OCI-LY1 (cell line): ENCODE results near the gene LRP5.

ENCODE experiments used
- H2AFZ ChIP-seq: fragments of 200-600 bp; sonication (generic), shearing (Covaris generic); 2 replicates; pipeline ENCODE4 v1.6.0; 2014; ENCODE audit warnings: antibody characterized with exemption, mild to moderate bottlenecking, low read length
- H3F3A ChIP-seq: fragments of 200-600 bp; sonication (generic), shearing (Covaris generic); 2 replicates; pipeline ENCODE4 v1.6.0; 2014; ENCODE audit warnings: mild to moderate bottlenecking, antibody characterized with exemption, low read length, moderate library complexity; ENCODE audit not compliant: insufficient read depth
- H3K27ac ChIP-seq: fragments of 200-600 bp; sonication (generic); 2 replicates; pipeline ENCODE4 v1.5.1; 2014; ENCODE audit warnings: low read length, mixed run types, mild to moderate bottlenecking, low read depth; ENCODE audit not compliant: poor library complexity, severe bottlenecking
- H3K27me3 ChIP-seq: fragments of 200-600 bp; sonication (generic); 2 replicates; pipeline ENCODE4 v1.6.0; 2014; ENCODE audit warnings: antibody characterized with exemption, mild to moderate bottlenecking, low read length, moderate library complexity; ENCODE audit not compliant: insufficient read depth
- H3K36me3 ChIP-seq: fragments of 200-600 bp; sonication (generic); 2 replicates; pipeline ENCODE4 v1.6.1; 2014; ENCODE audit warnings: mild to moderate bottlenecking, antibody characterized with exemption, low read length, moderate library complexity, mixed read lengths; ENCODE audit not compliant: insufficient read depth
- H3K4me1 ChIP-seq: fragments of 200-600 bp; sonication (generic); 2 replicates; pipeline ENCODE4 v1.5.1; 2014; ENCODE audit warnings: mild to moderate bottlenecking, low read length, moderate library complexity; ENCODE audit not compliant: insufficient read depth, severe bottlenecking
- H3K4me2 ChIP-seq: fragments of 200-600 bp; sonication (generic), shearing (Covaris generic); 2 replicates; pipeline ENCODE4 v1.6.1; 2014; ENCODE audit warnings: low read length
- H3K4me3 ChIP-seq: fragments of 200-600 bp; sonication (generic); 2 replicates; pipeline ENCODE4 v1.5.1; 2014; ENCODE audit warnings: low read length, low read depth, mild to moderate bottlenecking, mixed read lengths; ENCODE audit not compliant: poor library complexity, severe bottlenecking
- H3K79me2 ChIP-seq: fragments of 200-600 bp; shearing (Covaris generic); 2 replicates; pipeline ENCODE4 v1.6.1; 2016; ENCODE audit warnings: mixed run types, low read length, mixed read lengths; ENCODE audit not compliant: insufficient read depth
- H3K9ac ChIP-seq: fragments of 200-600 bp; sonication (generic), shearing (Covaris generic); 2 replicates; pipeline ENCODE4 v1.6.1; 2014; ENCODE audit warnings: mild to moderate bottlenecking, low read length, mixed read lengths
- H3K9me2 ChIP-seq: fragments of 200-600 bp; sonication (generic), shearing (Covaris generic); 2 replicates; pipeline ENCODE4 v1.6.1; 2014; ENCODE audit warnings: low read depth, mild to moderate bottlenecking, low read length, mixed read lengths
- H3K9me3 ChIP-seq: fragments of 200-600 bp; shearing (Covaris generic); 2 replicates; pipeline ENCODE4 v1.6.1; 2014; ENCODE audit warnings: low read length, mixed read lengths
- H4K20me1 ChIP-seq: fragments of 200-600 bp; sonication (generic), shearing (Covaris generic); 2 replicates; pipeline ENCODE4 v1.6.0; 2016; ENCODE audit warnings: mild to moderate bottlenecking, low read length; ENCODE audit not compliant: insufficient read depth
- EZH2 ChIP-seq: fragments of 200-600 bp; sonication (generic), shearing (Covaris generic); IDR thresholded peaks from 2 replicates; pipeline ENCODE4 v1.8.0; 2017; ENCODE audit warnings: borderline replicate concordance, mixed run types, mild to moderate bottlenecking, antibody characterized with exemption, low read length, moderate library complexity, mixed read lengths
- TF ChIP-seq, protein P1 (sequence below): fragments of 200-600 bp; sonication (generic), shearing (Covaris generic); IDR thresholded peaks from 2 replicates; pipeline ENCODE4 v1.5.1; 2017; ENCODE audit warnings: mild to moderate bottlenecking, antibody characterized with exemption, low read length, moderate library complexity, mixed read lengths

The LRP5 gene

DNA sequence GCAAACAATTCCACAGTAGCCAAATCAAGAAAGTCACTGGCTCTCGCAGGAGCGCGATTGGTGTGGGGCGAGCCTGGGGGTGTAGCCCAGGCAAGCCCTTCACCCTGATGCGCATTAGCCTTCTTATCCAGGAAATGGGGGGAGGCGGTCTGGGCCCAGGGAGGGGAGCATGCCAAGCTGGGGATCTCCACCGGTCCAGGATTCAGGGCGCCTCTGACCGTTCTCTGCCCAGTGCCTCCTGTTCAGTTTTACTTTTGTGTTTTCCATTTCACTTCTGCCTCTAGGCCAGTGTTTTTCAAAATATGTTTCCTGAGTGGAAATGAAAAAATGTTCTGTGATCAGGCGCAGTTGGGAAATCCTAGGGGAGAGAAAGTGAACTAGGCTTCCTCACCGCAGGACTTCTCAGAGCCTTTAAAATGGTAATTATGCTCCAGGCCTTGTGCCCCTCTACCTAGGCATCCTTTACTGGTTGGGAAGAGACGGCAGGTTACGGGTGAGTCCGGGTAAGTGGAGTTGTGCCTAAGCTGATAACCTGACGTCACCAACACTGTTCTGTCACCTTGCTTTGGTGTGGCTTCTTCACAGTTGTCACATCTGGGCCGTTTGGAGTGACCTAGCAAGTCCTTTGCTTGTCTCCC, 18.4 kb downstream of the LRP5 start:
- no peaks in the 10 kb centered on the region for H3K9me2 ChIP-seq
- no peaks in the 10 kb centered on the region for H3K4me1 ChIP-seq
- no peak overlapping the region for H3K27ac ChIP-seq
- no peaks in the 10 kb centered on the region for H3K79me2 ChIP-seq
- H4K20me1 ChIP-seq = no peaks in the 10 kb centered on the region
- H3K9ac ChIP-seq = no peak overlapping the region
- H3K9me3 ChIP-seq = no peaks in the 10 kb centered on the region
- H3K36me3 ChIP-seq = no peaks in the 10 kb centered on the region
- H3F3A ChIP-seq = no peaks in the 10 kb centered on the region
- TF ChIP-seq, protein P1, sequence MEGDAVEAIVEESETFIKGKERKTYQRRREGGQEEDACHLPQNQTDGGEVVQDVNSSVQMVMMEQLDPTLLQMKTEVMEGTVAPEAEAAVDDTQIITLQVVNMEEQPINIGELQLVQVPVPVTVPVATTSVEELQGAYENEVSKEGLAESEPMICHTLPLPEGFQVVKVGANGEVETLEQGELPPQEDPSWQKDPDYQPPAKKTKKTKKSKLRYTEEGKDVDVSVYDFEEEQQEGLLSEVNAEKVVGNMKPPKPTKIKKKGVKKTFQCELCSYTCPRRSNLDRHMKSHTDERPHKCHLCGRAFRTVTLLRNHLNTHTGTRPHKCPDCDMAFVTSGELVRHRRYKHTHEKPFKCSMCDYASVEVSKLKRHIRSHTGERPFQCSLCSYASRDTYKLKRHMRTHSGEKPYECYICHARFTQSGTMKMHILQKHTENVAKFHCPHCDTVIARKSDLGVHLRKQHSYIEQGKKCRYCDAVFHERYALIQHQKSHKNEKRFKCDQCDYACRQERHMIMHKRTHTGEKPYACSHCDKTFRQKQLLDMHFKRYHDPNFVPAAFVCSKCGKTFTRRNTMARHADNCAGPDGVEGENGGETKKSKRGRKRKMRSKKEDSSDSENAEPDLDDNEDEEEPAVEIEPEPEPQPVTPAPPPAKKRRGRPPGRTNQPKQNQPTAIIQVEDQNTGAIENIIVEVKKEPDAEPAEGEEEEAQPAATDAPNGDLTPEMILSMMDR = no peak
- no peak for TF ChIP-seq EZH2
- no peak overlapping the region for H3K4me2 ChIP-seq
- H2AFZ ChIP-seq = no peak overlapping the region
- H3K4me3 ChIP-seq = no peak overlapping the region
- H3K27me3 ChIP-seq = 0 out of 2 replicates have a peak, but pooled peaks cover 10% of the 10 kb centered on the region

DNA sequence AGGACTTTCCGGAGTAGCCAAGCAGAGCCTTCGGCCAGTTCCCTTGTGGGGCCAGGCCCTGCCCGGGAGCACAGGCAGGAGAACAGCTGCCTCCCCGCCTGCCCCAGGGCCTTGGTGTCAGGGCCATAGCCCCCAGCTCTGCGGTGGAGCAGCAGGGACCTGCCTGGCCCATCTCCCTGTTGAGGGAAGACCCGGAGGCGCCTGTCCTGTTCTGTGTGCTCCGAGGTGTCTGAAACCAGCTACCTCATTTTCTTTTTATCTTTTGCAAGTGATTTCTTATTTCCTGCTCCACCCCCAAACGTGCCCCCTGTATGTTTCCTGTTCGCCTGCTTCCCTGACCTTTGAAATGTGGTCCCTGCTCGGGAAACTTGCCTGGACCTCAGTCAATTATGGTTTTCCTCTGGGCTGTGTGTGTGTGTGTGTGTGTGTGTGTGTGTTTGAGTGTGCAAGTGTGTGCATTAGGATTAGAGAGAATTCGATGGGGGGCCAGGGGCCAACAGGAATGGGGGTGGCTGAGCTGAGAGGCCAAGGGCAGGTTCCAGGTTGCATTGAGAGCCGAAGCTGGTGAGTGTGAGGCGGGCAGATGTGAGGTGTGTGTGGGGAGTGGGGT, 19.1 kb downstream of the LRP5 start:
- Histone ChIP-seq H3K9me2 (no peaks in the 10 kb centered on the region), H3K27ac (no peak overlapping the region), H3K27me3 (0 out of 2 replicates have a peak, but pooled peaks cover 10% of the 10 kb centered on the region), H3K36me3 (no peaks in the 10 kb centered on the region), H3K9ac (no peak overlapping the region), H3K9me3 (no peaks in the 10 kb centered on the region), H3K4me1 (no peaks in the 10 kb centered on the region), H3K4me2 (no peak overlapping the region), H3F3A (no peaks in the 10 kb centered on the region), H4K20me1 (no peaks in the 10 kb centered on the region), H3K79me2 (no peaks in the 10 kb centered on the region), H2AFZ (no peak overlapping the region), H3K4me3 (no peak overlapping the region)
- TF ChIP-seq EZH2 = no peak
- TF ChIP-seq, protein P1 = no peak

DNA sequence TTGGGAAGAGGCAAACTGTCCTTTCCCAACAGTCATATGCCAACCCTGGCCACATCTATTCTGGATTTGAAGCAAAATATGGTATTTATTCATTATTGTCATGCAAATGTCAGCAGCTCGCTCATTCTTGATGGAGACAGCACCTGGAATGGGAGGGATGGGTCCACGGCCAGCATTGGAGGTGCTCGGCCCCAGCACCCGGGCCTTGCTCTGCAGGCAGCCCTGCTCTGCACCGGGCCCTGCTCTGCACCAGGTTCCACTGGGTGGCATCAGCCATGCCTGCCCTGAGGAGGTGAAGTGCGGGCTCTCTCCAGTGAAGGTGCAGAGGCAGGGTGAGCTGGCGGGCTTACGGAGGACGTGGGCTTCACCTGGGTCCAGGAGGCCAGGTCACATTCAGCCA, 19.8 kb downstream of the LRP5 start:
- no peaks in the 10 kb centered on the region for H3K9me2 ChIP-seq
- no peak overlapping the region for H2AFZ ChIP-seq
- H3F3A ChIP-seq = no peaks in the 10 kb centered on the region
- no peak overlapping the region for H3K4me2 ChIP-seq
- no peaks in the 10 kb centered on the region for H3K79me2 ChIP-seq
- H3K4me3 ChIP-seq = no peak overlapping the region
- no peaks in the 10 kb centered on the region for H3K36me3 ChIP-seq
- no peaks in the 10 kb centered on the region for H4K20me1 ChIP-seq
- H3K4me1 ChIP-seq = no peaks in the 10 kb centered on the region
- H3K9me3 ChIP-seq = no peaks in the 10 kb centered on the region
- H3K27ac ChIP-seq = no peak overlapping the region
- no peak overlapping the region for H3K9ac ChIP-seq
- TF ChIP-seq EZH2 = no peak
- 0 out of 2 replicates have a peak, but pooled peaks cover 9% of the 10 kb centered on the region for H3K27me3 ChIP-seq
